Measurements from ENCODE around the gene ZMIZ1. TPM values are rescaled to one million over a fixed set of nuclear protein-coding genes. Genes with fewer than 3 reads are reported as not detected.
A peak's percentile ranks its signal among the peaks of the same experiment; 100 is the strongest.

ZMIZ1 gene
- total RNA-seq, 1 donor from 2014 or later = 46.2 TPM

- no peak for TF ChIP-seq CTCF (IDR thresholded peaks at IDR 0.05)
- Mint-ChIP-seq H3K27ac (ENCODE audit: unreplicated experiment) (peak overlapping the region; percentile 95), H3K4me1 (ENCODE audit: low read depth) (peaks cover 66% of the 10 kb centered on the region), H3K36me3 (ENCODE audit: low read depth) (no peaks in the 10 kb centered on the region), H3K27me3 (ENCODE audit: low read depth) (no peaks in the 10 kb centered on the region), H3K4me3 (ENCODE audit: unreplicated experiment) (peak overlapping the region; percentile 11), H3K9me3 (ENCODE audit: low read depth) (no peaks in the 10 kb centered on the region)
- DNase-seq (ENCODE audit: low spot score) = no peak
Measured at GRCh38 chr10:79084012-79084971, 15.5 kb downstream of the ZMIZ1 start.

- Mint-ChIP-seq H3K36me3 (ENCODE audit: low read depth) (no peaks in the 10 kb centered on the region), H3K4me1 (ENCODE audit: low read depth) (peaks cover 61% of the 10 kb centered on the region)
- no peak for TF ChIP-seq CTCF (IDR thresholded peaks at IDR 0.05)
Measured at GRCh38 chr10:79084972-79085597, 16.3 kb downstream of the ZMIZ1 start.

GRCh38 chr10:79086822-79087221, 18.1 kb downstream of the ZMIZ1 start:
- Mint-ChIP-seq H3K9me3 (ENCODE audit: low read depth) (no peaks in the 10 kb centered on the region), H3K27me3 (ENCODE audit: low read depth) (no peaks in the 10 kb centered on the region), H3K4me3 (ENCODE audit: unreplicated experiment) (no peak overlapping the region), H3K27ac (ENCODE audit: unreplicated experiment) (no peak overlapping the region), H3K4me1 (ENCODE audit: low read depth) (peaks cover 54% of the 10 kb centered on the region), H3K36me3 (ENCODE audit: low read depth) (no peaks in the 10 kb centered on the region)
- DNase-seq (ENCODE audit: low spot score) = no peak
- TF ChIP-seq CTCF (IDR thresholded peaks at IDR 0.05) = no peak

More at GRCh38 chr10:79084972-79085597, 16.3 kb downstream of the ZMIZ1 start:
- DNase-seq (ENCODE audit: low spot score) = no peak
- Mint-ChIP-seq H3K4me3 (ENCODE audit: unreplicated experiment) (no peak overlapping the region), H3K27me3 (ENCODE audit: low read depth) (no peaks in the 10 kb centered on the region), H3K9me3 (ENCODE audit: low read depth) (no peaks in the 10 kb centered on the region), H3K27ac (ENCODE audit: unreplicated experiment) (no peak overlapping the region)

- Mint-ChIP-seq H3K4me3 (ENCODE audit: unreplicated experiment) (no peak overlapping the region), H3K36me3 (ENCODE audit: low read depth) (no peaks in the 10 kb centered on the region), H3K4me1 (ENCODE audit: low read depth) (peaks cover 48% of the 10 kb centered on the region), H3K27me3 (ENCODE audit: low read depth) (no peaks in the 10 kb centered on the region), H3K27ac (ENCODE audit: unreplicated experiment) (no peak overlapping the region), H3K9me3 (ENCODE audit: low read depth) (no peaks in the 10 kb centered on the region)
- TF ChIP-seq CTCF (IDR thresholded peaks at IDR 0.05) = no peak
- DNase-seq (ENCODE audit: low spot score) = no peak
Measured at GRCh38 chr10:79087721-79088120, 19.0 kb downstream of the ZMIZ1 start.

GRCh38 chr10:79088176-79088575, 19.4 kb downstream of the ZMIZ1 start:
- no peaks in the 10 kb centered on the region for H3K9me3 Mint-ChIP-seq (ENCODE audit: low read depth)
- TF ChIP-seq CTCF (IDR thresholded peaks at IDR 0.05) = no peak
- no peak overlapping the region for H3K4me3 Mint-ChIP-seq (ENCODE audit: unreplicated experiment)
- H3K4me1 Mint-ChIP-seq (ENCODE audit: low read depth) = peaks cover 45% of the 10 kb centered on the region
- no peak overlapping the region for H3K27ac Mint-ChIP-seq (ENCODE audit: unreplicated experiment)
- no peaks in the 10 kb centered on the region for H3K27me3 Mint-ChIP-seq (ENCODE audit: low read depth)
- no peak for DNase-seq (ENCODE audit: low spot score)
- no peaks in the 10 kb centered on the region for H3K36me3 Mint-ChIP-seq (ENCODE audit: low read depth)
